Body of pancreas (tissue), 4 donors: ENCODE results near the gene ZNF536. TPM values are rescaled to one million over a fixed set of nuclear protein-coding genes. Genes with fewer than 3 reads are reported as not detected.

Experiments
- ATAC-seq: fragments of 150-250 bp; one replicate; pipeline ENCODE4 v1.9.1; 2016
- DNase-seq, 4 donors: peaks; one replicate each; pipeline ENCODE4 v3.0.0-alpha.2; 2019
- H3K27ac ChIP-seq, 4 donors: fragments of 200-600 bp; sonication (generic); 1 replicate in 3 of 4; 2 replicates in 1 of 4; pipeline versions ENCODE4 v1.5.1 to v1.6.1; 2016 to 2019; ENCODE audit warnings: mild to moderate bottlenecking in 1 of 4, mixed read lengths in 1 of 4, moderate library complexity in 1 of 4
- H3K27me3 ChIP-seq, 2 donors: fragments of 200-600 bp; sonication (generic); one replicate each; pipeline ENCODE4 v1.6.0; 2016; ENCODE audit warnings: mild to moderate bottlenecking in 1 of 2
- H3K36me3 ChIP-seq, 2 donors: fragments of 200-600 bp; sonication (generic); replicated peaks in 1 of 2; 2 replicates each; pipeline ENCODE4 v1.5.1; 2016; ENCODE audit warnings: low read depth in 2 of 2; ENCODE audit not compliant: insufficient read depth in 1 of 2
- H3K4me1 ChIP-seq: fragments of 200-600 bp; sonication (generic); one replicate; pipeline ENCODE4 v1.6.0; 2016
- H3K4me3 ChIP-seq, 2 donors: fragments of 200-600 bp; sonication (generic); 1 replicate in 1 of 2; 2 replicates in 1 of 2; pipeline ENCODE4 v1.5.1; 2016 to 2019
- H3K9me3 ChIP-seq, 3 donors: fragments of 200-600 bp; sonication (generic); 1 replicate in 2 of 3; 2 replicates in 1 of 3; pipeline ENCODE4 v1.5.1; 2016
- POLR2A ChIP-seq, 3 donors: fragments of 450-650 bp; IDR thresholded peaks; one replicate each; pipeline ENCODE4 v1.6.1; 2016; ENCODE audit warnings: antibody characterized with exemption in 3 of 3, mild to moderate bottlenecking in 2 of 3
- WGBS, 2 donors: methylation state at CpG; one replicate each; pipeline ENCODE4 v1.1.5; 2017; 5-methylcytosine and 5-hydroxymethylcytosine counted together
- intact Hi-C: fragments of 100-400 bp; cut with DNase I; formaldehyde crosslinking; loops from one replicate; pipeline ENCODE4 v1.15.1; 2023
- total RNA-seq, 2 donors: library from RNA; depleted of rRNA; stranded (reverse); fragments of >200 nt; gene quantifications; one replicate each; pipeline ENCODE4 v1.1.0, GENCODE V29; 2016
- TF ChIP-seq, protein P1 (sequence below), 7 experiments: fragments of 450-650 bp in 4 of 7; fragments of 200-600 bp in 3 of 7; sonication (generic) in 3 of 7; IDR thresholded peaks; one replicate each; pipeline ENCODE4 v1.5.1; 2016 to 2019; ENCODE audit warnings: antibody characterized with exemption in 7 of 7

ZNF536 gene
- total RNA-seq, 2 donors from 2014 or later: not detected

DNA sequence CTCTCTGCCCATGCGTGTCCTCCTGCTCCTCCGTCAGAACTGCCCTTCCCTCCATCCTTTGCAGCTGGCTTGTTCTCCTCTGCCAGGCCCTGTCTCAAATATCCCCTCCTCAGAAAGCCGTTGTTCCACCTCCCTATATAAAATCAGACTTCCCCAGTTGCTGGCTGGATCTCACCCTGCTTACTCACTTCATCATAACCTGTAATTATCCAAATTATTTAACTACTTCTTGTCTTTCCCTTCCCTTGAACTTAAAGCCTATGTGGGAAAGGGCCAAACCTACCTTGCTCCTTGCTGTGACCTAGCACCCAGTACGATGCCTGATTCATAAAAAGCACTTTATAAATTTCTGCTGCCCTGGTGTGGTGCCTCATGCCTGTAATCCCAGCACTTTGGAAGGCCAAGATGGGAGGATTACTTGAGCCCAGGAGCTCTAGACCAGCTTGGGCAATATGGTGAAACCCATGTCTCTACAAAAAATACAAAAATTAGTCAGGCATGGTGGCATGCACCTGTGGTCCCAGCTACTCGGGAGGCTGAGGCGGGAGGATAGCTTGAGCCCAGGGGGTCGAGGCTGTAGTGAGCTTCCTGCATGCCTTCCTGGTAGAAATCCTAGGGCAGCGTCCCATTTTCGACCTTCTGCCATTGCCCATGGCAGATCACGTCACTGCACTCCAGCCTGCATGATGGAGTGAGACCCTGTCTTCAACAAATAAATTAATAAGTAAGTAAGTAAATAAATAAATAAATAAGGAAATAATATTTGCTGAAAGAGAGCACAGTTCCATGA, 39.5 kb upstream of the ZNF536 start:
- no peak for TF ChIP-seq POLR2A (IDR thresholded peaks at IDR 0.05)
- TF ChIP-seq, protein P1, sequence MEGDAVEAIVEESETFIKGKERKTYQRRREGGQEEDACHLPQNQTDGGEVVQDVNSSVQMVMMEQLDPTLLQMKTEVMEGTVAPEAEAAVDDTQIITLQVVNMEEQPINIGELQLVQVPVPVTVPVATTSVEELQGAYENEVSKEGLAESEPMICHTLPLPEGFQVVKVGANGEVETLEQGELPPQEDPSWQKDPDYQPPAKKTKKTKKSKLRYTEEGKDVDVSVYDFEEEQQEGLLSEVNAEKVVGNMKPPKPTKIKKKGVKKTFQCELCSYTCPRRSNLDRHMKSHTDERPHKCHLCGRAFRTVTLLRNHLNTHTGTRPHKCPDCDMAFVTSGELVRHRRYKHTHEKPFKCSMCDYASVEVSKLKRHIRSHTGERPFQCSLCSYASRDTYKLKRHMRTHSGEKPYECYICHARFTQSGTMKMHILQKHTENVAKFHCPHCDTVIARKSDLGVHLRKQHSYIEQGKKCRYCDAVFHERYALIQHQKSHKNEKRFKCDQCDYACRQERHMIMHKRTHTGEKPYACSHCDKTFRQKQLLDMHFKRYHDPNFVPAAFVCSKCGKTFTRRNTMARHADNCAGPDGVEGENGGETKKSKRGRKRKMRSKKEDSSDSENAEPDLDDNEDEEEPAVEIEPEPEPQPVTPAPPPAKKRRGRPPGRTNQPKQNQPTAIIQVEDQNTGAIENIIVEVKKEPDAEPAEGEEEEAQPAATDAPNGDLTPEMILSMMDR (IDR thresholded peaks at IDR 0.05): no peak
- Histone ChIP-seq H3K4me3 (no peak overlapping the region), H3K4me1 (no peaks in the 10 kb centered on the region), H3K27ac (no peak overlapping the region), H3K9me3 (no peaks in the 10 kb centered on the region), H3K36me3 (no peaks in the 10 kb centered on the region), H3K27me3 (no peaks in the 10 kb centered on the region)
- WGBS, 2 donors: 63 to 78% methylated on average over 10 of the region's 10 CpGs
- no peak for DNase-seq
- no peak for ATAC-seq
- intact Hi-C loops: no loop called here

DNA sequence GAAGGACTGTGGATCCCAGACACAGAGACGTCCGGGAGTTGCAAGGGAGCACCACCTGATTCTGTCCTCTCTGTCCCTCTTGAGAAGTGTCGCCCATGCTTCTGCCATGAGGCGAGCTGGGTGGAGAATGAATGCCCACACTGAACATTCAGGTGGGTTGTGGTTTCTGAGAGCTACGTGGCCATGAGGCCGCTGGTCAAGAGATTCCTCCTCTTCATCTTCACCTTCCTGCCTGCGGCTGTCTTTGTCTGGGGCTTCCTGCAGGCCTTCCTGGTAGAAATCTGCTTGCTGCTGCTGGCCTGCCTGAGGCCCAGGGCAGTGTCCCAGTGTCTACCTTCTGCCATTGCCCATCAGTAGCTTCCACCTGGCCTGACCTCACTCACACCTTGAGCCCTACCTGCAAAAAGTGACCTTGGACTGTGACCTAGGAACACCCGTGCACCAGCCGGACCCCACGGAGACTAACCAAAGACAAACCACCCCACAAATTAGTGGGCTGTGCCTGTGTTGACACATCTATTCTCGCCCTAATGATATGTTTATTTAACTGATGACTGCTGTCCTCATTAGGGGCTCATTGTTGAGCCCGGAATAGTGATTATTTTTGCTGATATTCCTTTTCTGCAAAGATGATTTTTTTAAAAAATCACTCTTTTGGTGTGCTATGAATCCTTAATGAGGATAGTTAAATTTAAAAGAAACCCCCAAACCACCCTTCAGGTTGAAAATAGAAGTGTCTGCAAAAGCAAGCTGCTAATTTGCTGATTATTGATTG, 38.7 kb upstream of the ZNF536 start:
- ATAC-seq (no peak), DNase-seq (no peak)
- no peaks in the 10 kb centered on the region for H3K27me3 ChIP-seq
- H3K4me3 ChIP-seq: no peak overlapping the region
- no peaks in the 10 kb centered on the region for H3K9me3 ChIP-seq
- TF ChIP-seq, protein P1 (IDR thresholded peaks at IDR 0.05): no peak
- no peak for TF ChIP-seq POLR2A (IDR thresholded peaks at IDR 0.05)
- intact Hi-C loops: no loop called here
- H3K4me1 ChIP-seq: no peaks in the 10 kb centered on the region
- WGBS, 2 donors: 69 to 75% methylated on average over 10 to 12 of the region's 12 CpGs
- H3K36me3 ChIP-seq: no peaks in the 10 kb centered on the region
- H3K27ac ChIP-seq: no peak overlapping the region

DNA sequence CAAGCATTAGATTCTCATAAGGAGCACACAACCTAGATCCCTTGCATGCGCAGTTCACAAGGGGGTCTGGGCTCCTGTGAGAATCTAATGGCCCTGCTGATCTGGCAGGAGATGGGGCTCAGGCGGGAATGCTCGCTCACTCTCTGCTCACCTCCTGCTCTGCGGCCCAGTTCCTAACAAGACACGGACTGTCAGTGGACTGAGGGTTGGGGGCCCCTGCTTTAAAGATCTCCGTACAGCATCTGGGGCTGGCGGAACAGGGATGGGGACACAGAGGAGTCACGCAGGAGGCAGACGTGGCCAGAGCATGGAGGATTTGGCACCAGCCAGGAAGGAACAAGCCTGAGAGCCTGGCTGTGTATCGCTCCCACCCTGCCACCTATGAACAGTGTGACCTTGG, 37.3 kb upstream of the ZNF536 start:
- Histone ChIP-seq H3K9me3 (no peaks in the 10 kb centered on the region), H3K4me3 (no peak overlapping the region), H3K36me3 (no peaks in the 10 kb centered on the region), H3K27ac (no peak overlapping the region), H3K27me3 (no peaks in the 10 kb centered on the region), H3K4me1 (no peaks in the 10 kb centered on the region)
- intact Hi-C loops: no loop called here
- DNase-seq: no peak
- TF ChIP-seq POLR2A (IDR thresholded peaks at IDR 0.05): no peak
- TF ChIP-seq, protein P1 (IDR thresholded peaks at IDR 0.05): no peak
- no peak for ATAC-seq
- WGBS, 2 donors: 65 to 79% methylated on average over 9 to 10 of the region's 10 CpGs

DNA sequence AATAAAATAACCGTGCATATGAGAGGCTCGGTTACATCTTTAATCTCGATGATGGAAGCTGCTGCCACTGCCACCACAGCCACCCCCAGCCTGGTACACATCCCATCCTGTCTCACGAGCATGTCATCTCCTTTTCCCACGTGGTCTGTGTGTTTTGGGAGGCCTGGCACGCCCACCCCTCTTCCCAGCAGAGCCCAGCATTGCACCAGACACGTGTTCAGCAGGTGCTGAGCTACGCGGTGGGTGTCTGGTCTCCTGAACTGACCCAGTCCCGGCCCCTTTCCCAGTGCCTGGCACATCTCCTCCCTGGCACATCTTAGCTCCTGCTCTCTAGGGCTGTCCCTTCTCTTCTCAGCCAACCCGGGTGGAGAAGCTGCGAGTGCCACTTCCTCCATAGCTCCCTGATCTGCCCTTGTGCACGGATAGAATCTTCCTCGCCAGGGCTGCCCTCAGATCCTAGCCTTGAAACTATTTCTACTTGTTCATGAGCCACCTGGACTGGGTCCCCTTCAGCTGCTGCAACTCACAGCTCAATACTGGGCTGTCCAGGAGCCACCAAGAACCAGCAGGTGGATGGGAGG, 36.8 kb upstream of the ZNF536 start:
- ATAC-seq: no peak
- intact Hi-C loops: no loop called here
- H3K9me3 ChIP-seq: no peaks in the 10 kb centered on the region
- H3K4me1 ChIP-seq: no peaks in the 10 kb centered on the region
- H3K4me3 ChIP-seq: no peak overlapping the region
- no peaks in the 10 kb centered on the region for H3K36me3 ChIP-seq
- TF ChIP-seq, protein P1 (IDR thresholded peaks at IDR 0.05): no peak
- no peak for TF ChIP-seq POLR2A (IDR thresholded peaks at IDR 0.05)
- no peak for DNase-seq
- H3K27ac ChIP-seq: no peak overlapping the region
- 60 to 62% methylated on average over 13 to 14 of the region's 14 CpGs for WGBS, 2 donors
- no peaks in the 10 kb centered on the region for H3K27me3 ChIP-seq
